ENCODE data around the gene CEP95. TPM values are rescaled to one million over a fixed set of nuclear protein-coding genes. Genes with fewer than 3 reads are reported as not detected.
"Not testable (repeated sequence)": the region's sequence is repeated elsewhere in the genome, so short reads cannot be mapped to it uniquely, and the experiment has no call there.

CEP95 gene
- total RNA-seq, 1 donor from 2014 or later = 6.9 TPM

GRCh38 chr17:64460955-64461354 lies 45.8 kb upstream of the CEP95 start:
- no peaks in the 10 kb centered on the region for H3K4me1 ChIP-seq
- H3K36me3 ChIP-seq = no peaks in the 10 kb centered on the region
- no peak overlapping the region for H3K4me3 ChIP-seq
- intact Hi-C loops (cut with DNase I) = no loop called here
- DNase-seq (ENCODE audit: low spot score in 2 of 2) = no peak
- no peak overlapping the region for H3K27ac ChIP-seq
- no peaks in the 10 kb centered on the region for H3K9me3 ChIP-seq
- TF ChIP-seq CTCF (IDR thresholded peaks at IDR 0.05) = no peak
- H3K27me3 ChIP-seq = no peaks in the 10 kb centered on the region

- no peak for DNase-seq (ENCODE audit: low spot score in 2 of 2)
- no peak overlapping the region for H3K4me3 ChIP-seq
- H3K4me1 ChIP-seq = no peaks in the 10 kb centered on the region
- H3K9me3 ChIP-seq = no peaks in the 10 kb centered on the region
- no peaks in the 10 kb centered on the region for H3K27me3 ChIP-seq
- intact Hi-C loops (cut with DNase I) = no loop called here
- no peaks in the 10 kb centered on the region for H3K36me3 ChIP-seq
- TF ChIP-seq CTCF (IDR thresholded peaks at IDR 0.05) = no peak
- no peak overlapping the region for H3K27ac ChIP-seq
Observed at GRCh38 chr17:64461788-64462187, 45.0 kb upstream of the CEP95 start.

GRCh38 chr17:64466019-64466735 lies 40.6 kb upstream of the CEP95 start:
- intact Hi-C loops (cut with DNase I) = no loop called here
- no peaks in the 10 kb centered on the region for H3K27me3 ChIP-seq
- DNase-seq (ENCODE audit: low spot score in 2 of 2) = no peak
- no peak for TF ChIP-seq CTCF (IDR thresholded peaks at IDR 0.05)
- no peaks in the 10 kb centered on the region for H3K4me1 ChIP-seq
- no peaks in the 10 kb centered on the region for H3K9me3 ChIP-seq
- H3K4me3 ChIP-seq = no peak overlapping the region
- H3K36me3 ChIP-seq = no peaks in the 10 kb centered on the region
- no peak overlapping the region for H3K27ac ChIP-seq

- H3K36me3 ChIP-seq; DNase-seq (ENCODE audit: low spot score in 2 of 2); H3K4me3 ChIP-seq; H3K27me3 ChIP-seq; H3K4me1 ChIP-seq; H3K9me3 ChIP-seq; intact Hi-C loops (cut with DNase I); H3K27ac ChIP-seq: not testable (repeated sequence)
Observed at GRCh38 chr17:64466834-64467233, 39.9 kb upstream of the CEP95 start.

GRCh38 chr17:64470625-64471024 lies 36.2 kb upstream of the CEP95 start:
- intact Hi-C loops (cut with DNase I) = no loop called here
- no peaks in the 10 kb centered on the region for H3K9me3 ChIP-seq

GRCh38 chr17:64471440-64471839 lies 35.3 kb upstream of the CEP95 start:
- intact Hi-C loops (cut with DNase I) = no loop called here
- no peak for DNase-seq (ENCODE audit: low spot score in 2 of 2)

More at GRCh38 chr17:64470625-64471024, 36.2 kb upstream of the CEP95 start:
- Histone ChIP-seq H3K36me3 (no peaks in the 10 kb centered on the region), H3K27ac (no peak overlapping the region), H3K4me1 (no peaks in the 10 kb centered on the region), H3K27me3 (no peaks in the 10 kb centered on the region), H3K4me3 (no peak overlapping the region)
- DNase-seq (ENCODE audit: low spot score in 2 of 2) = no peak
- no peak for TF ChIP-seq CTCF (IDR thresholded peaks at IDR 0.05)

More at GRCh38 chr17:64471440-64471839, 35.3 kb upstream of the CEP95 start:
- TF ChIP-seq CTCF (IDR thresholded peaks at IDR 0.05) = no peak
- Histone ChIP-seq H3K36me3 (no peaks in the 10 kb centered on the region), H3K9me3 (no peaks in the 10 kb centered on the region), H3K27ac (no peak overlapping the region), H3K4me3 (no peak overlapping the region), H3K4me1 (no peaks in the 10 kb centered on the region), H3K27me3 (no peaks in the 10 kb centered on the region)
